Glutamatergic neuron (in vitro differentiated cells): ENCODE results near the gene AKAP1. TPM values are rescaled to one million over a fixed set of nuclear protein-coding genes. Genes with fewer than 3 reads are reported as not detected.

ENCODE experiments used
- DNase-seq: peaks from one replicate; pipeline ENCODE4 v3.0.0; 2022
- H3K27ac Mint-ChIP-seq: one replicate; pipeline ENCODE4 v1.8.0; 2020; ENCODE audit warnings: mild to moderate bottlenecking, mixed read lengths, inconsistent platforms; ENCODE audit not compliant: unreplicated experiment
- H3K27me3 Mint-ChIP-seq: one replicate; pipeline ENCODE4 v1.8.0; 2020; ENCODE audit warnings: mild to moderate bottlenecking, moderate library complexity, mixed read lengths, inconsistent platforms; ENCODE audit not compliant: unreplicated experiment
- H3K36me3 Mint-ChIP-seq: one replicate; pipeline ENCODE4 v1.8.0; 2020; ENCODE audit warnings: mild to moderate bottlenecking, mixed read lengths, inconsistent platforms; ENCODE audit not compliant: unreplicated experiment
- H3K4me1 Mint-ChIP-seq: one replicate; pipeline ENCODE4 v1.8.0; 2020; ENCODE audit warnings: mild to moderate bottlenecking, low read depth, mixed read lengths, inconsistent platforms; ENCODE audit not compliant: unreplicated experiment
- H3K4me3 Mint-ChIP-seq: one replicate; pipeline ENCODE4 v1.8.0; 2020; ENCODE audit warnings: mild to moderate bottlenecking, mixed read lengths, inconsistent platforms; ENCODE audit not compliant: unreplicated experiment
- H3K9me3 Mint-ChIP-seq: one replicate; pipeline ENCODE4 v1.8.0; 2020; ENCODE audit warnings: mild to moderate bottlenecking, moderate library complexity, mixed read lengths, inconsistent platforms; ENCODE audit not compliant: unreplicated experiment
- total RNA-seq: library from RNA; stranded (reverse); fragmentation: NEBNext Ultra II Directional; extraction: Animal tissue kit (Norgen Biotek cat#: 25700); gene quantifications from one replicate; pipeline ENCODE4 v1.2.1, GENCODE V29; 2021; ENCODE audit not compliant: unreplicated experiment
- TF ChIP-seq, protein P1 (sequence below): fragments of 200-600 bp; sonication (generic); IDR thresholded peaks from one replicate; pipeline ENCODE4 v1.5.0; 2021; ENCODE audit not compliant: partially characterized antibody, unreplicated experiment

The AKAP1 gene
- total RNA-seq, 1 donor from 2014 or later: 35.6 TPM

DNA sequence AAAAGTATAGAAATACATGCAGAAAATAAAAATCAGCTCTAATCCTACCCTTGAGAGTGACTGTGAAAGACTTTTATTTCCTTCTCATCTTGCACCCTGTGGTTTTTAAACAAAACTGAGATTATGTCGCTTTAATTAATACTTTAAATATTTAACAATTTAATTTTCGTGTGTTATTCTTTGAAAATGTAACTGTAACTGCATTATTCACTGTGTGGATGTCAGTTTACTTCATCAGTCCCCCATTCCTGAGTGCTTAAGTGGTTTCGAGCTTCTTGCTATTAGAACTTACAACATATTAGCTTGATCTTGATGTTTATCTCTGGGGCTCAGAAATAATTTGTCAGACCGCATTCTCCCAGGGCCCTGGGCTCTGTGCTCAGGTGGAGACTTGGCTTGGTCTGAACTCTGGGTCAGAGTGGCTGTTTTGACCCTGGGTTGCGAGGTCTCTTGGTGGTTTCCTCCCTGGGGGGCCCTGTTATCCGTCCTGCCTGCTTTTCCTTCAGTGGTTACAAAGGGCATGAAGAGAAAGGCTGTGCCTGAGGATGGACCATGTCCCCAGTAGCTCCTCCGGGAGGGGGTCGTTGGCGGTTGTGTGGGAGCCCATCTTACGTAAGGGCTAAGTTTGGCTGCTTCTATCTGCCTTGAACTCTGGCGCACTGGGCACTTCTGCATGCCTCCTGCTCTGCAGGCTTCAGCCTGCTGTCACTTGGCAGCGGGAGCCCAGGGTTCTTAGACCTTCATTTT is 25.7 kb downstream of the AKAP1 start:
- Mint-ChIP-seq H3K9me3 (peaks cover 2% of the 10 kb centered on the region), H3K4me1 (peaks cover 34% of the 10 kb centered on the region), H3K4me3 (no peak overlapping the region), H3K27ac (no peak overlapping the region), H3K27me3 (peaks cover 8% of the 10 kb centered on the region), H3K36me3 (peaks cover 11% of the 10 kb centered on the region)
- no peak for DNase-seq
- TF ChIP-seq, protein P1, sequence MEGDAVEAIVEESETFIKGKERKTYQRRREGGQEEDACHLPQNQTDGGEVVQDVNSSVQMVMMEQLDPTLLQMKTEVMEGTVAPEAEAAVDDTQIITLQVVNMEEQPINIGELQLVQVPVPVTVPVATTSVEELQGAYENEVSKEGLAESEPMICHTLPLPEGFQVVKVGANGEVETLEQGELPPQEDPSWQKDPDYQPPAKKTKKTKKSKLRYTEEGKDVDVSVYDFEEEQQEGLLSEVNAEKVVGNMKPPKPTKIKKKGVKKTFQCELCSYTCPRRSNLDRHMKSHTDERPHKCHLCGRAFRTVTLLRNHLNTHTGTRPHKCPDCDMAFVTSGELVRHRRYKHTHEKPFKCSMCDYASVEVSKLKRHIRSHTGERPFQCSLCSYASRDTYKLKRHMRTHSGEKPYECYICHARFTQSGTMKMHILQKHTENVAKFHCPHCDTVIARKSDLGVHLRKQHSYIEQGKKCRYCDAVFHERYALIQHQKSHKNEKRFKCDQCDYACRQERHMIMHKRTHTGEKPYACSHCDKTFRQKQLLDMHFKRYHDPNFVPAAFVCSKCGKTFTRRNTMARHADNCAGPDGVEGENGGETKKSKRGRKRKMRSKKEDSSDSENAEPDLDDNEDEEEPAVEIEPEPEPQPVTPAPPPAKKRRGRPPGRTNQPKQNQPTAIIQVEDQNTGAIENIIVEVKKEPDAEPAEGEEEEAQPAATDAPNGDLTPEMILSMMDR: no peak

DNA sequence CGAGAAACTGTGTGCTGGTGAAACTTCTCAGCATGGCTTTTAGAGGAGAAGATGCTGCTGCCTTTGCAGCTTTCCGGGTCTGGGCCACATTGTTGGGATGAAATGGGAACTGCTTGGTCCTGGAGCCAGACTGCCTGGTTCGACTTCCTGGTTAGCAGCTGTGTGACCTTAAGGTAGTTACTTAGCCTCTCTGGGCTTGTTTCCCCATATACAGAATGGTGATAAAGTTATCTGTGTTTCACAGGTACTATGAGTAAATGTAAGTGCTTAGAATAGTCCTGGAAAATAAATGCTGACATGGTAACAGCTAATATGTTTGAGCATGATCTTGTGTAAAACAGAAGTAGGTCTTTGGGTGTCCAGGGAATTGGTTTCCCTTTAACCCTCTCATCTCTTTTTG is 26.3 kb downstream of the AKAP1 start:
- H3K4me3 Mint-ChIP-seq: no peak overlapping the region
- peaks cover 31% of the 10 kb centered on the region for H3K4me1 Mint-ChIP-seq
- H3K27me3 Mint-ChIP-seq: peaks cover 3% of the 10 kb centered on the region
- TF ChIP-seq, protein P1: no peak
- DNase-seq: no peak
- H3K36me3 Mint-ChIP-seq: peaks cover 6% of the 10 kb centered on the region
- no peaks in the 10 kb centered on the region for H3K9me3 Mint-ChIP-seq
- H3K27ac Mint-ChIP-seq: no peak overlapping the region

DNA sequence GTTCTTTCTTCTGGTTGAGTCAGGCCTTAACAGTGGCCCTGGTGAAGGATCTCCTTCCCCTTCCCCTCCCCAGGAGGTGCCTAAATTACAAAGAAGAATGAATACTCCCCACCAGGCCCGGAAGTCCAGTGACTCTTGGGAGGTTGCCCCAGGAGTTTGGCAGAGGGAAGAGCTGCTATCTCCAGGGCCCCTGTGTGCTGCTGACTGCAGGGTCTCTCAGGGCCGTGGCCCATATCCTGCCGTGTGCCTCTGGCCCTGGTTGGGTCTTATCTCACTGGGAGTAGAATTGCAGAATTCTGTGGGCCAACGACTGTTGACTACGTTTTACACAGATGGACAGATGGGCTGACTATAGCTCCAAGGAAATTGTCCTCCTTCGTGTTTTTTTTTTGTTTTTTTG is 28.0 kb downstream of the AKAP1 start:
- Mint-ChIP-seq H3K4me1 (peaks cover 29% of the 10 kb centered on the region), H3K4me3 (no peak overlapping the region), H3K9me3 (no peaks in the 10 kb centered on the region), H3K27me3 (peaks cover 3% of the 10 kb centered on the region), H3K27ac (no peak overlapping the region), H3K36me3 (peaks cover 5% of the 10 kb centered on the region)
- TF ChIP-seq, protein P1: no peak
- no peak for DNase-seq

DNA sequence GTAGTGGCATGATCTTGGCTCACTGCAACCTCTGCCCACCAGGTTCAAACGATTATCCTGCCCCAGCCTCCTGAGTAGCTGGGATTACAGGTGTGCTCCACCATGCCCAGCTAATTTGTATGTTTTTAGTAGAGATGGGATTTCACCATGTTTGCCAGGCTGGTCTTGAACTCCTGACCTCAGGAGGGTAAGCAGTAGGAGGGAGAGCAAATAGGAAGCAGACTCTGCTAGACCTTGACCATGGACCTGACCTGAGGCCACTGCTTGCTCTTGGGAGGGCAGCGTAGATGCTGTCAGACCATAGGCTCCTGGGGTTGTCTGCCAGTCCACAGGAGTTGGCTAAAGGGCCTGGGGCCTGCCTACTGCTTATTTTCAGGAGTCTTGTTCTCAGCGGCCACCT is 28.6 kb downstream of the AKAP1 start:
- Mint-ChIP-seq H3K27me3 (peaks cover 3% of the 10 kb centered on the region), H3K36me3 (peaks cover 7% of the 10 kb centered on the region), H3K4me1 (peaks cover 29% of the 10 kb centered on the region), H3K9me3 (no peaks in the 10 kb centered on the region), H3K27ac (no peak overlapping the region), H3K4me3 (no peak overlapping the region)
- TF ChIP-seq, protein P1: no peak
- no peak for DNase-seq

DNA sequence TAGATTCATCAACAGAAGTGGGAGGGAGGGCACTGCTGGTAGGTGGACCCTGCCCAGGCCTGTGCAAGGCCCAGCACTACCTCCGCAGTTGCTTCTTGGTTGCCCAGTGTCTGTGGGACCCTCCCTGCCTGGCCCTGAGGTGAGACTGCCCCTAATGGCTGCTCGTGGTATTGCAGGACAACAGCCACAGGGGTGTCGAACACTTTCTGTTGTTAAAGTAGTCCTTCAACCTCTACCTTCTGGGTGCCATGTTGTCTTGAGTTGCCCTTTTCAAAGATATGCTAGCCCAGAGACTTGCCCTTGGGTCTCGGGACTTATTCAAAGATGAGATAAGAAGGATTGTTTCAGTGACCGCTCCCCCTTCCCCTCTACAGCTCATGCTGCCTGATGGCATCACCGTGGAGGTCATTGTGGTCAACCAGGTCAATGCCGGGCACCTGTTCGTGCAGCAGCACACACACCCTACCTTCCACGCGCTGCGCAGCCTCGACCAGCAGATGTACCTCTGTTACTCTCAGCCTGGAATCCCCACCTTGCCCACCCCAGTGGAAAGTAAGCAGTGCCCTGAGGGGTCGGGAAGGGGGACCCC is 29.1 kb downstream of the AKAP1 start:
- H3K27me3 Mint-ChIP-seq: peaks cover 3% of the 10 kb centered on the region
- H3K9me3 Mint-ChIP-seq: no peaks in the 10 kb centered on the region
- no peak overlapping the region for H3K27ac Mint-ChIP-seq
- DNase-seq: peak; percentile 82
- H3K4me3 Mint-ChIP-seq: no peak overlapping the region
- H3K36me3 Mint-ChIP-seq: peaks cover 12% of the 10 kb centered on the region
- peaks cover 26% of the 10 kb centered on the region for H3K4me1 Mint-ChIP-seq
- TF ChIP-seq, protein P1: peak; percentile 90
